AG04449 (cell line): ENCODE data around the gene SEC61B.
"Not testable (repeated sequence)": the region's sequence is repeated elsewhere in the genome, so short reads cannot be mapped to it uniquely, and the experiment has no call there.

Source experiments
- CTCF ChIA-PET: fragments of 350-600 bp; formaldehyde crosslinking; extraction: SDS; loops from one replicate; lab custom pipeline; 2021; ENCODE audit warnings: antibody characterized with exemption; lab: Yijun Ruan, JAX
- POLR2A ChIA-PET: fragments of 400-600, 350-600 bp; formaldehyde crosslinking; extraction: SDS; loops from one replicate; lab custom pipeline; 2020; ENCODE audit warnings: antibody characterized with exemption, inconsistent platforms; lab: Yijun Ruan, JAX
- DNase-seq: peaks from one replicate; pipeline ENCODE4 v3.0.0-alpha.2; 2010; ENCODE audit warnings: low read depth, low spot score
- H3K4me3 ChIP-seq: 2 replicates; pipeline ENCODE4 v1.5.1; 2011; ENCODE audit warnings: low read depth, mild to moderate bottlenecking, control low read depth, low read length
- CTCF ChIP-seq: IDR thresholded peaks from one replicate; pipeline ENCODE4 v1.5.1; 2011; ENCODE audit warnings: mild to moderate bottlenecking, moderate library complexity, low read length, control low read depth, inconsistent platforms; ENCODE audit not compliant: insufficient read depth; ENCODE audit errors: missing control alignments

SEC61B gene

GRCh38 chr9:99237356-99237755 is 15.3 kb downstream of the SEC61B start:
- no peak for DNase-seq
- TF ChIP-seq CTCF, result no peak
- CTCF ChIA-PET, result no interaction called here
- POLR2A ChIA-PET, result interaction anchor here (0.6 kb wide), 1 partner anchor 76 kb away, joined by 3 read pairs; no protein-coding TSS in a partner anchor
- H3K4me3 ChIP-seq, result no peak overlapping the region

DNA sequence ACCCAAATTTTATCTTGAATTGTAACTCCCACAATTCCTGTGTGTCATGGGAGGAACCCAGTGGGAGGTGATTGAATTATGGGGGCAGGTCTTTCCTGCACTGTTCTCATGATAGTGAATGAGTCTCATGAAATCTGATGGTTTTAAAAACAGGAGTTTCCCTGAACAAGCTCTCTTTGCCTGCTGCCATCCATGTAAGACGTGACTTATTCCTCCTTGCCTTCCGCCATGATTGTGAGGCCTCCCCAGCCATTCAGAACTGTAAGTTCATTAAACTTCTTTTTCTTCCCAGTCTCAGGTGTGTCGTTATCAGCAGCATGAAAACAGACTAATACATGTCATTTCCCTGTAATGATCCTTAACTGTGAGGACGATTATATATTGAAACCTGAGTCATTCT is 15.8 kb downstream of the SEC61B start:
- CTCF ChIA-PET, DNase-seq, POLR2A ChIA-PET, H3K4me3 ChIP-seq: not testable (repeated sequence)

GRCh38 chr9:99238331-99238730 is 16.2 kb downstream of the SEC61B start:
- H3K4me3 ChIP-seq, result no peak overlapping the region
- DNase-seq, result no peak
- CTCF ChIA-PET, result no interaction called here
- POLR2A ChIA-PET, result no interaction called here
- no peak for TF ChIP-seq CTCF

DNA sequence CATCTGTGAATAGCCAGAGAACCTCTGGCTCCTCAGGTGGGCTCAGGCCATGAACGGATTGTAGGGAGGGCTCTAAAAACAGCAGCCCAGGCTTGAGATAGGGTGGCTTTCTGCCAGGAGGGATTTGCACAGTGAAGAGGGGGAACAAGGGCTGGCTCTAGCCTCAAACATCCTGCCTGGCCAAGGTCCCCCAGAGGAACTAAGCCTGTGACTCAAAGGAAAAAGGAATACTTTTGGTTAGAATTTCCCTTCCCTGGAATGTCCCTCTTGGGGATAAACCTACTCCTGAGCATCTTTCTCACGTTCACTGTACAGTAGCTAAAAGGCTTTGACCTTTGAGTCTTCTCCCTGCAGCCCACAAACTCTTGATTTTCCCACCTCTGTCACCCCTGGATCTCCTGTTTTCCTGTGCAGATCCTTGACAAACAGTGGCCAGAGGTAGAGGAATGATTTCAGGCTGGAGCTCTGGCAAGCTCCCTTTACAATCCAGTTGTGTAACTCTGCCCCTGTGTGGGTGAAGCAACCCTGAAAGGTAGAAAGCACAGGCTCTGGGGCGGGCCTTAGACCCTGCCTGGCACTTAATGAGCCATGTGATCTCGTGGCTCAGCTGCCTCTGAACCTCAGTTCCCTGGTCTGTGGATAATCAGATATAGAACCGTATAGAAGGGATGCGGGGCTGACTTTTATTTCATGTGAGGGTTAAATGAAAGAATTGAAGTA is 17.4 kb downstream of the SEC61B start:
- no peak overlapping the region for H3K4me3 ChIP-seq
- CTCF ChIA-PET, result interaction anchor here (2.0 kb wide), 1 partner anchor 7 kb away, joined by 13 read pairs; no protein-coding TSS in a partner anchor
- no peak for DNase-seq
- TF ChIP-seq CTCF, result no peak
- POLR2A ChIA-PET, result no interaction called here

DNA sequence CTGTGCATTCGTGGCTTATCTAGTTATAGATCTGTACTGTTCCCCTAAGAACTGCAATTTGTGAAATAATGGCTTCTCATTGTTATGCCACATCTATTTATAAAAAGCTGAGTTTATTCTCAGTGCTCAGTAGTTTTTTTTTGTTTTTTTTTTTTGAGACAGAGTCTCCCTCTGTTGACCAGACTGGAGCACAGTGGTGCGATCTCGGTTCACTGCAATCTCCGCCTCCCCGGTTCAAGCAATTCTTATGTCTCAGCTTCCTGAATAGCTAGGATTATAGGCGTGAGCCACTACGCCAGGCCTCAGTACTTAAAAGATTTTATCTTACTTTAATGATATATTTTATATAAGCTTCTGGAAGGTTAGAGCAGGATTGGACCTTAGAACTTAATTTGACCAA is 19.0 kb downstream of the SEC61B start:
- H3K4me3 ChIP-seq, result no peak overlapping the region
- ChIA-PET POLR2A (interaction anchor here (1.1 kb wide), 1 partner anchor 19 kb away, joined by 3 read pairs; the partner anchor contains the start of genes ALG2 and SEC61B), CTCF (interaction anchor here (2.0 kb wide), 1 partner anchor 9 kb away, joined by 13 read pairs; no protein-coding TSS in a partner anchor)
- TF ChIP-seq CTCF, result no peak
- DNase-seq, result no peak

DNA sequence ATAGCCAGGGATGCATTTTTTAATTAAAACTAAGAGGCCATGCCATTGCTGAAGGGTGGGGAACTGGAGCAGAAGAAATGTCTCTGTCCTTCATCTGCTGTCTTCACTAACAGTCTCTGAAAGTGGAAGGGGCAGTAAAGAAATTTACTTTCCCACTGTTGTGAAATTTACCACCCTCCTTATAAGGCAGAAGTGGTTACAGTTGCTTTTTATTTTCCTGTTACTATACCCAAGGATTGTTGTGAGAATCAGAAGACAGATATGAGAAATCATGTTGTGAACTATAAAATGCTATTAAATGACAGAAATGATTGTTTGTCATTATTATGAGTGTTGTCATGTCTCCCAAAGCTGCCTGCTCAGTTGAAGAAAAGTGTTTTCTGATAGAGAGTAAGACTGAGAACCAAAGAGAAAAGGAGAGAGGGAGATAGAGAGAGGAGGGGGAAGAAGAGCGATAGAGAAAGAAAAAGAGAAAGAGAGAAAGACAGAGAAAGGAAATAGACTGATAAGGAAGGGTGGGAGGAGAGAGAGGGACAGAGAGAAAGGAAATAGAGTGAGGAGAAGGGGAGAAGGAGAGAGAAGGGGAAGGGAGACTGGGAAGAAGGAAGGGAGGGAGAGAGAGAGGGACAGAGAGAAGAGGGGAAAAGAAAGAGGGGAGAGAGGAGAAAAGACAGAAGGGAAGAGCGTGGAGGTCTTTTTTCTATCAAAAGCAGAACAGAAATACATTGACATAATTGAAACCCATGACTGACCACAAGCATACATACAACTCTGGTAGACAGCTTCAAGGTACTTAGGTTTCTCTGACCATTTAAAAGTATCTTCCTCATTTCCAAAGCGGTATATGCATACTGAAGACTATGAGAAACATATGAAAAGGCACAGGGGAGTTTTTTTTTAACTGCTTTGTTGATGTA is 22.5 kb downstream of the SEC61B start:
- no peak for TF ChIP-seq CTCF
- CTCF ChIA-PET, result interaction anchor here (1.2 to 1.4 kb wide), 2 partner anchors 14 to 1078 kb away, joined by 3 to 5 read pairs; no protein-coding TSS in a partner anchor
- POLR2A ChIA-PET, result no interaction called here
- no peak overlapping the region for H3K4me3 ChIP-seq
- no peak for DNase-seq
